Lower lobe of right lung (tissue), 2 donors: ENCODE results near the gene MOGAT2. TPM values are rescaled to one million over a fixed set of nuclear protein-coding genes. Genes with fewer than 3 reads are reported as not detected.

Experiments
- ATAC-seq, 2 donors: fragments of 200-7000 bp; cut with Tn5 transposase; one replicate each; pipeline ENCODE4 v1.9.1; 2020 to 2022; ENCODE audit warnings: mild to moderate bottlenecking in 2 of 2, moderate library complexity in 2 of 2
- DNase-seq: peaks from one replicate; pipeline ENCODE4 v3.0.0-alpha.2; 2020
- H3K27ac ChIP-seq: fragments of 200-600 bp; one replicate; pipeline ENCODE4 v1.8.0; 2022
- H3K27me3 ChIP-seq: fragments of 200-600 bp; one replicate; pipeline ENCODE4 v1.8.0; 2022; ENCODE audit warnings: low read depth
- H3K36me3 ChIP-seq: fragments of 200-600 bp; one replicate; pipeline ENCODE4 v1.8.0; 2022; ENCODE audit warnings: mild to moderate bottlenecking
- H3K4me1 ChIP-seq: fragments of 200-600 bp; one replicate; pipeline ENCODE4 v1.8.0; 2022
- H3K4me3 ChIP-seq: fragments of 200-600 bp; one replicate; pipeline ENCODE4 v1.8.0; 2022; ENCODE audit warnings: mild to moderate bottlenecking
- H3K9me3 ChIP-seq: fragments of 200-600 bp; one replicate; pipeline ENCODE4 v1.8.0; 2022
- CTCF ChIP-seq: fragments of 200-600 bp; IDR thresholded peaks from one replicate; pipeline ENCODE4 v1.8.0; 2022; ENCODE audit warnings: antibody characterized with exemption, mild to moderate bottlenecking
- intact Hi-C: fragments of 100-400 bp; cut with DNase I; formaldehyde crosslinking; loops from one replicate; pipeline ENCODE4 v1.11.0; 2022
- total RNA-seq: library from RNA; stranded (reverse); fragmentation: NEBNext Ultra II Directional; extraction: Animal tissue kit (Norgen Biotek cat#: 25700); gene quantifications from one replicate; pipeline ENCODE4 v1.2.1, GENCODE V29; 2021
- donor health status: DM: no; HTN: yes; CAD: no; lungs with severe emphysema.

Gene MOGAT2
- total RNA-seq, 1 donor from 2014 or later: not detected

- no peak for TF ChIP-seq CTCF
- H3K9me3 ChIP-seq: no peaks in the 10 kb centered on the region
- DNase-seq (no peak), ATAC-seq (no peak)
- intact Hi-C loops: no loop called here
- H3K4me3 ChIP-seq: no peak overlapping the region
- H3K36me3 ChIP-seq: no peaks in the 10 kb centered on the region
- no peaks in the 10 kb centered on the region for H3K27me3 ChIP-seq
- H3K27ac ChIP-seq: no peak overlapping the region
- no peaks in the 10 kb centered on the region for H3K4me1 ChIP-seq
Observed at GRCh38 chr11:75721852-75722668, 4.4 kb downstream of the MOGAT2 start.

- intact Hi-C loops: no loop called here
- no peaks in the 10 kb centered on the region for H3K36me3 ChIP-seq
- no peaks in the 10 kb centered on the region for H3K27me3 ChIP-seq
- H3K9me3 ChIP-seq: no peaks in the 10 kb centered on the region
- no peak overlapping the region for H3K27ac ChIP-seq
- no peaks in the 10 kb centered on the region for H3K4me1 ChIP-seq
- DNase-seq (no peak), ATAC-seq (no peak)
- no peak overlapping the region for H3K4me3 ChIP-seq
- no peak for TF ChIP-seq CTCF
Observed at GRCh38 chr11:75722669-75723042, 5.0 kb downstream of the MOGAT2 start.

- no peak overlapping the region for H3K27ac ChIP-seq
- TF ChIP-seq CTCF: no peak
- no peak overlapping the region for H3K4me3 ChIP-seq
- ATAC-seq: no peak
- no peaks in the 10 kb centered on the region for H3K9me3 ChIP-seq
- intact Hi-C loops: no loop called here
- no peak for DNase-seq
- no peaks in the 10 kb centered on the region for H3K36me3 ChIP-seq
- no peaks in the 10 kb centered on the region for H3K4me1 ChIP-seq
- no peaks in the 10 kb centered on the region for H3K27me3 ChIP-seq
Observed at GRCh38 chr11:75725547-75726320, 8.1 kb downstream of the MOGAT2 start.

GRCh38 chr11:75728992-75729391 is 11.4 kb downstream of the MOGAT2 start:
- Histone ChIP-seq H3K27me3 (no peaks in the 10 kb centered on the region), H3K36me3 (no peaks in the 10 kb centered on the region), H3K4me3 (no peak overlapping the region), H3K4me1 (peaks cover 8% of the 10 kb centered on the region), H3K9me3 (no peaks in the 10 kb centered on the region), H3K27ac (no peak overlapping the region)
- DNase-seq (no peak), ATAC-seq (no peak)
- no peak for TF ChIP-seq CTCF
- intact Hi-C loops: no loop called here

- DNase-seq: no peak
- H3K4me3 ChIP-seq: no peak overlapping the region
- H3K27ac ChIP-seq: no peak overlapping the region
- intact Hi-C loops: no loop called here
- no peaks in the 10 kb centered on the region for H3K36me3 ChIP-seq
- no peaks in the 10 kb centered on the region for H3K27me3 ChIP-seq
- H3K4me1 ChIP-seq: peaks cover 8% of the 10 kb centered on the region
- no peaks in the 10 kb centered on the region for H3K9me3 ChIP-seq
- no peak for TF ChIP-seq CTCF
- no peak for ATAC-seq
Observed at GRCh38 chr11:75731095-75731494, 13.5 kb downstream of the MOGAT2 start.
